GOT3 (cell line): ENCODE data around the gene ARHGEF6.
"Not testable (repeated sequence)": the region's sequence is repeated elsewhere in the genome, so short reads cannot be mapped to it uniquely, and the experiment has no call there.

Experiments
- DNase-seq: peaks from one replicate; lab custom pipeline; 2025; ENCODE audit warnings: mixed read lengths; lab: John Stamatoyannopoulos, UW

The ARHGEF6 gene

DNA sequence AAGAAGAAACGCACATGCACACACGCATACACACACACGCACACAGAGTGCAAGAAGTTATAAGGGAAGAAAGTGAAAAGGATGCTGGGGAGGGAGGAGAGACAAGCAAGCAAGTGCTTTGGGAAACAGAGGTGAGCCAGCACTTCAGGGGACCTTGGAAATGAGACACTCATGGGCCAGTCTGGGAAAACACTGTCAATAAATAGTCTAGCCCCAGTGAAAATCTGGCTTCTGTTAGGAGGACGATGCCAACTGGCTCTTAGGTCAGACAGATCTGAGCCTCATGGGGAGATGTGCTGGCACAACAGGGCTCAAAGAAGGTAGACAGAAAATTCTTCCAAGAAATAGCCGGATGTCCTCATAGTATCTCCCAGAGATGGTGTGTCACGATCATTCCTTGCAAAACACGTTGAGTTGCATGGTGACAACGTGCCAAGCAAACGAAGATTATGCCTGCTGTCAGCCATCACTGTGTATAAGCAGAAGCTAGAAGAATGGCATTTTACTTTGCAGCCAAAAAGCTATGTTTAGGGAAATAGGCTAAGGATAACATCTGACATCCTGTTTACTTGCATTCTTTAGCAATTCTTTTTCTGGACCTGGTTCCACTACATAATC, 557 bp upstream of the ARHGEF6 start:
- DNase-seq, result no peak

DNA sequence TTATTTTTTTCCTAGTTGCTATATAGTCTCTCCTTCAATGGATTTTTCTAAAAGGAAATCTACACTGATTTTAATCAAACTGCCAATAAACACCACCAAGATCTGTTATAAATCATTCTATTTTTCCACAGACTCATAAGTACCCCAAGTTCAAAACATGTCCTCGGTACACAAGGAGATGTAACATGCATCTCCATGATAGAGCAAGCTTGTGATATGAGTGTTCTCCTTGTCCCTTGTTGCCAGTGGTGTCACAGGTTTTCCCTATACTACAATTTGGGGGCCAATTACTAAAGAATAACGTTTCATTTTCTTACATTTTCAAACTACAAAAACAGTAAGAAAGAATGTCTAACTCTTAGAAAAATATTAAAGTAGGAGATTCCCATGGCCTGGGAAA, 491 bp downstream of the ARHGEF6 start:
- no peak for DNase-seq

DNA sequence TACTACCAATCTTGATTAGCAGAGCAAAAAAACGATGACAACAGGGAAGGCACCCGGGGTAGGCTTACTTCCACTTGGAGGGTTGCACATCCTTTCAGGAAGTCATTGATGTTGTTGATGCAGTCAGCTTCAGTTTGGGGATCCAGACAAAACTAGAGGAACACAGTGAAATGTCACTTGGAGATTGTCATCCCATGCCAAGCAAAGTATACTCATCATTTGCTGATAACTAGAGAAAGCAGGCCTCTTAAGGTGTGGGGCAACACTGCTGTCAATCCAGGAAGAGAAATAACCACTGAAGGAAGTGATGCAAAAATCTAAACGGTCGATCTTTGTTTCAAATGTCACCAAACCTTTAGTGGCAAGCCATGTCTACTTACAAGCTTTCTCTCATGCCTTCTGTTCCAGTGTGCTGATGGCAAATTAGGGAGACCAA, 1.4 kb downstream of the ARHGEF6 start:
- DNase-seq, result no peak

DNA sequence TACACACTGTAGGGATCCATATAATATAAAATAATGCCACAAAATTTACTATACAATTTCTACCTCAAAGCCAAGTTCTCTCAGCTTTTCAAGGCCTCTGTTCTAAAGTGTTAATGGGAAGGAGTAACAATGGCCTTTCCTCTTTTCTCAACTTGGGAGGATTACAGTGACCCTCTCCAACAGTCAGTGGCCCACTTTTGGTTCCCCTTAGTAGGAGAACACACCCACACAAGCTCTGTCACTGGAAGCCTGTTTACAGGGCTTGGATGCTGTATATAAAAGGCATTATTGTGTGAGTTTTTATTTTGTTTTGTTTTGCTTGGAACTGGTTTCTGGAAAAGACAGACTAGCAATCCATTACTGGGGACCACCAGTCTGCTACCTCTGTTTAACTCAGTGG, 1.8 kb downstream of the ARHGEF6 start:
- DNase-seq, result no peak

DNA sequence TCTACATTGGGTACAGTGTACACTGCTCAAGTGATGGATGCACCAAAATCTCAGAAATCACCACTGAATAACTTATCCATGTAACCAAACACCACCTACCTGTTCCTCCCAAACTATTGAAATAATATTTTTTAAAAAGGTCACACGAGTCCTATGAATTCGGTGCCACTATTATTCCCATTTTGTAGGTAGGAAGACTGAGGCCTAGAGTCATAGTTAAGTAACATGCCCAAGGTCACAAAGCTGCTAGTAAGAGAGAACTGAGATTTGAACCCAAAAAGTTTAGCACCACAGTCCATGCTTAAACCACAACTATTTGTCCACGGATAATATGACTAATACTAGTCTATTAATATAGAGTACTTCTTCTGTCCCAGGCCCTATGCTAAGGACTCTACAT, 2.7 kb downstream of the ARHGEF6 start:
- DNase-seq, result no peak

DNA sequence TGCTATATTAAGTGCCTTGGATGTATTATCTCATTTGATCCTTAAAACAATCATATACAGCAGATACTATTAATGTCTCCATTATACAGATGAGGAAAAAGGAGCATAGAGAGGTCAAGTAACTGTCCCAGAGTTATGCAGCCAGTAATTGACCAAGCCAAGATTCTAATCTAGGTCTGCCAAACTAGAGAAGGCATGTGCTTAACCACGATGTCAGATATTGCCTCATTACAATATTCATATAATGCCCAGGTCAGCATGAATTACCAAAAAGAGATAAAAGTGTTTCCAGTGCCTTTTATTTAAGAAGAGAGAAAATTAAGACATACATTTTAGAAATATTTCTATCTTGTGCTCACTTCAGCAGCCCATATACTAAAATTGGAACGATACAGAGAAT, 7.1 kb downstream of the ARHGEF6 start:
- no peak for DNase-seq

DNA sequence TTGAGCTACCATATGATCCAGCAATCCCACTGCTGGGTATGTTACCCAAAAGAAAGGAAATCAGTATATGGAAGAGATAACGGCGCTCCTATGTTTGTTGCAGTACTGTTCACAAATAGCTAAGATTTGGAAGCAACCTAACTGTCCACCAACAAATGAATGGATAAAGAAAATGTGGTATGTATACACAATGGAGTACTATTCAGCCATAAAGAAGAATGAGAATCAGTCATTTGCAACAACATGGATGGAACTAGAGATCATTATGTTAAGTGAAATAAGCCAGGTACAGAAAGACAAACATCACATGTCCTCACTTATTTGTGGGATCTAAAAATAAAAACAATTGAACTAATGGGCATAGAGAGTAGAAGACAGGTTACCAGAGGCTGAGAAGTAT, 8.9 kb downstream of the ARHGEF6 start:
- DNase-seq, result not testable (repeated sequence)

DNA sequence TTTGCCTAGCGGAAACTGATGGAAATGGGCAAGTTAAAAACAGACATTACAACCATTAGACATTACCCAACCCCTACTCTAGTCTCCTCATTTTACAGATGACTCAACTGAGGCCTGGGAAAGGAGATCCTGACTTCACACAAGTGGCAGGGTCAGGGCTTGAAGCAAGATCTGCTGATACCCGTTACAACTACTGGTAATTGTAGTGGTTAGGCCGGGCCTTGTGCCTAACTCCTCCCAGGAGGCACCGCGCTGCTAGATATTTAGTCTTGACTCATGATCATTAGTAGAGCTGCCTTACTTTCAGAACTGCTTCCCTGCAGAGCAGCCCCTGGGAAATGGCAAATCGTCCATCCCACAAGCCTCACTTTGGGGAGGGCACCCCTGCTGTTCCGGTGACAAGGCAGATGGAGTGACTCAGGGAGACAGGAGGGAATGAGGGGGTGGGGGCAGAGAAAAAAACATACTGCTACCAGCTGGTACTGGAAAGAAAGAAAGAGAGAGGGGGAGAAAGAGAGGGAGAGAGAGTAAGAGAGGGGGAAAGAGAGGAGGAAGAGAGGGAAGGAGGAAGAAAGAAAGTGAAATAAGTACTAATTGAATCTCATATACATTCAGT, 12.2 kb downstream of the ARHGEF6 start:
- DNase-seq, result peak; percentile 43

DNA sequence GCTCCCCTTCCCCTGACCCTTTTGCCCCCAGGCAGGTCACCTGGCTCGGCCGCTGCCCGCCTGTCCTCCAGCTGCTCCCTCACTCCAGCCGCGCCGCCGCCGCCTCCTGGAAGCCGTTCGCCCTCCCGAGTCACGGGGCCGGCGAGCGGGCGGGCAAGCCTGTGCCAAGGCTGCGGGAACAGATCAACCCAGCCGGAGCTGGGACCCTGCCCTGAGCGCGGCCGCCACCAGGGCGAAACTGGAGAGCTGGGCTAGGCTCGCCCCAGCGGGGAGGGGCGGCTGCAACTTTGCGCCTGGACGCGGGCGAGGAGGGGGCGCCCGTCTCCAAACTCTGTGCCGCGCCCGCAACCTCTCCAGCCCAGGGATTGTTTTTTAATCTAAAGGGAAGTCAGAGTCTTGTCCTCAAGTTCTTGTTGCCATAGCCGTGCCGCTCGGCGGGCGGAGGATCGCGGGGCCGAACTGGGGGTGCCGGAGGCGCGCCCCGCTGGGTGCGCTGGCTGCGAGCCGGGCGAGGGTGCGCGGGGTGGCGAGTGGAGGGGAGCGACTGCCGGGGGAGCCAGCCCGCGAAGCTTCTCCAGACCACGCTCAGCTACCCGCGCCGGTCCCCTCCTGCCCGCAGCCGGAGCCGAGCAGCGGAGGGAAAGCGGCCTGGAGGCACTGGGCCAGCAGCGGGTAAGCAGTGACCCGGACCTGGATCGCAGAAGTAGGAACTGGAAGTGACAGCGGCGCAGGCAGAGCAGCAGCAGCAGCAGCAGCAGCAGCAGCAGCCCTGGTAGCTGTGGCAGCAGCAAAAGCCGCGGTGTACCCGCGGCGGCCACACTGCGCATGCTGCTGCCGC, 13.4 kb downstream of the ARHGEF6 start:
- DNase-seq, result peak; percentile 12

DNA sequence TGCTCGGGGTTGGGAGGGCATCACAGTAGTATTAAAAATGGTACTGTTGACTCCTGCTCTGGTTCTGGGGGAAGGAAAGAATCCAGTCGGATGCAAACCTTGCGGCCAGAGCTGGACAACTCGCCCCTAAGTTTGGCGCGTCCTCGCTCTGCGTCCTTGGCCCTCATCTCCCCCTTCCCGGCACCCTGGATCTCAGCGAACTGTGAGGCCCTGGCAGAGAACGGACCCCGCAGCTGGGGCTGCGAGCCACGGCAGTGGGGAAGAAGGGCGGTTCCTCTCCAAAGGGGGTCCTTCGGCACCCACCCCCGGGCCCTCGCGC, 14.0 kb downstream of the ARHGEF6 start:
- no peak for DNase-seq

DNA sequence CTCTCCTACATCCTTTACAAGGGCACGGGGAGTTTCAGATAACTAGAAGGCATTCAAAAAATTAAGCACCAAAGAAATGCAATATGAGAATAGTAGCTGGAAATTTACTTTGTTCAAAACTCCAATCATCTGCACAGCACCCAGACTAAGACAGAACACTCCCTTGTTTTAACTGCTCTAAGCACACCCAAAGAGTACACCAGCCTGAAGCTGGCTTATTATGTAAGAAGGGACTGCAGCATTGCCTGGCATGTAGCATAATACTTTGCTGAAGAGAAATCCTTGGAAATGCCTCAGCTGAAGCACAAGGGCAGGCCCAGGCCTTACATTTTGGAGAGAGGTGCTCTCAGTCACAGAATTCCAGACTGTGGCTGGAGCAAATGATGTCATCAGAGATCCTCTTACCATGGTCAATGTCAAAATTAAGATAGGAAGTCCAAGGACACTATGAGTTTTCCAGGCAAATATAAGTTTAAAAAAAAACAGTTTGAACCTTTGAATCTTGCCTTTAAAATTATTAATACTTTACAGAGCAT, 14.8 kb downstream of the ARHGEF6 start:
- no peak for DNase-seq

DNA sequence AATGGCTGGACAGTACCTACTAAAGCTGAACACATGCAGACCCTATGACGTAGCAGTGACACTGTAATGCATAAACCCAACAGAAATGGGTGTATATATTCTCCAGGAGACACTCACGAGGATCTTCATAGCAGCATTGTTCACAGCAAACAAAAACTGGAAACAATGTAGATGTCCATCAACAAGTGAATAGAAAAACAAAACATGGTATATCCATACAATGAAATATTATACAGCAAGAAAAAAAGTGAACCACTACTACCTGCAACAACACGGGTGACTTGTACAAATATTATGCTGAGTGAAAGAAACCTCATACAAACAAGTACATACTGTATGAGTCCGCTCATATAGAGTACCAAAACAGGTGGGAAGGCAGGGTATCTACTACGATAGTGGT, 16.5 kb downstream of the ARHGEF6 start:
- DNase-seq, result no peak

DNA sequence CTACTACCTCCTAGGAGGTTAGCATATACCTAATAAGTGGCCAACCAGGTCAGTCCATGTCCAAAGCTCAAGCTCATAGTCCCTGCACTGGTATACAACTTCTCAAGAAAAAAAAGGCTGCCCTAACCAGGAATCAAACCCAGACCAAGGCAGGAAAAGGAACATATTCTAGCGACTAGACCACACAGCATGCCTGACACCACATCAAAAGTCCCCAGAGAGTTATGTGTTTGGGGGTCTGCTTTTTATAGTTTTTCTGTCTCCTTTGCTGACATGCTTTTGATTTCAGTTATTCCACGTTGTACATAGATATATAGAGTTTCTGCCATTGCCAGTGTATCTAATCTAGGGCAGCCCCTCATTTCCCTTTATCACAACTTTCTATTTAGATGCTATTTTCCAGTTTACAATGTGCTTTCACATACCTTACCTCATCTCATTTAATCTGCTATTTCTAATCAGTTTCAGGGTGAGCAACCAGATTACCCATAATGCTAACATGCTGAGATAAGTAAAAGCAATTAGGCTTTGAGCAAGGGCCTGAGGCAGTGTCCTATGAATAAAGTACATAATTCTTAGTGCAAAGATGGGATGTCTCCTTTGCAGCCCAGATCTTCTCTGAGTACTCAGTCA, 17.8 kb downstream of the ARHGEF6 start:
- no peak for DNase-seq

DNA sequence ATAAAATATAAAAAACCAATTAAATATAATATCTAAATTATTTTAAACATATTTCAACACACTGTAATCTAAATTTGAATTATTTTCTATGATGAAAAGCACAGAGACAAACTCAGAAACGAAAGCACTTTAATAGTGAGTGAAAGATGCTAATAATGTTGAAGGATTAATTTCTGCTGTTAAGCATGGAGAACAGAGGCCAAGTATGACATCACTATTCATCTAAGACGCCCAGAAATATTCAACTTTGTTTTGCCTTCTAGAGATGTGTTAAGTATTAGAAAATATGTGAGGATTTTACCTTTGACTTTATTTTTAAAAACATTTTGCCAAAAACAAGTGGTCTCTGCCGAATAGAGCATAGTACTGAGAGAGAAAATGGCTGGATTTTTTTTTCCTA, 19.3 kb downstream of the ARHGEF6 start:
- no peak for DNase-seq

DNA sequence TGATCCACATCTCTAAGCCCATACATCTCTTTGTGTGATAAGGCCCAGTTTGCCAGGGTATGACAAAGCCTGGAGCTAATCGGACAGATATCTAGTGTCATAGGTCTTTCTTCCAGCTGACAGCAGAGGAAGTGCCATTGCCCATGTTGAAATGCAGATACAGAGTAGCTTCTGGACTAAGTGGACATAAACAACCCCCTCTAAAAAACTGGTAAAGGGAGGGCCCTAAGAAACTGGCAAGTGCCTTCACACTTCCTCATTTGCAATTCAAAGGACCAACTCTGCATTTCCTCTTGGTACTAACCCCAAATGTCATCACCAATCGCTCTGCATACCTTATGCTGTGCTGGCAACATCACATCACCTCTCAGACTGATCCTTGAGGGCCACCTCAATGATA, 20.8 kb downstream of the ARHGEF6 start:
- DNase-seq, result no peak

DNA sequence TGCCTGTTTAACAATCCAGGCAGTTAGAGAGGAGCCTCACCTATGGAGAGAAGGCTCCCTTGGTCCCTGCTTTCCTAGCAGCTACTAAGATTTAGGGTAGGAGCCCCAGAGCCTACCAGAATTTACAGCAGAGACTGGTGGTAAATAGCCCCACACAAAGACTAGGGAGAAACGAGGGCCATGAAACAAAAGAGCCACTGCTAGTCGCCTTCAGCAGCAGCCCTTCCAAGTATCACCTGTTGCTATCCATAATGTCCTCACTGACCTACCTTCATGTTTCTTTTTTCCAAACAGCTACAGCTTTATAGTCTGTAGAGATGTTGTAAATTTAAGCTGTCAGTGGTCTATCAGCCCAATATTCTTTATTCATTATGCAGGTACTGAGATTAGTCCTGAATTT, 25.3 kb downstream of the ARHGEF6 start:
- no peak for DNase-seq

DNA sequence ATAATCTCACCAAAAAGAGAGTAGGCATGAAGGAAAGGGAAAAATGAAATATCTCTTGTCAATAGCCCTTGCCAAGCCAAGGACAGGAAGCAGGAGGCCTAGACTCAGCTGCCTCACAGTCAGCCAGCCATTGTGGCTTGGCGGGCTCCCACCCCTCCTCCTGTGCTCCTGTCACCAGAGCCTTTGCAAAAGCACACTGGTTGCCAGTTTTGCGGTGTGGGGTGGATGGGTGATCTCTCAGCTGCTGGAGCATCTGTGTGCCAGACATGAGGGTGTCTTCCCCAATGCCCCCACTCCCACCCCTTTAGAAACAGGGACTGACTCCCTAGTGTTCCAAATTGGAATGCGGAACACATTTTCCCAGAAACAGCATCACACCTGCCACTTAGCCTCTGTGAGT, 26.1 kb downstream of the ARHGEF6 start:
- no peak for DNase-seq

DNA sequence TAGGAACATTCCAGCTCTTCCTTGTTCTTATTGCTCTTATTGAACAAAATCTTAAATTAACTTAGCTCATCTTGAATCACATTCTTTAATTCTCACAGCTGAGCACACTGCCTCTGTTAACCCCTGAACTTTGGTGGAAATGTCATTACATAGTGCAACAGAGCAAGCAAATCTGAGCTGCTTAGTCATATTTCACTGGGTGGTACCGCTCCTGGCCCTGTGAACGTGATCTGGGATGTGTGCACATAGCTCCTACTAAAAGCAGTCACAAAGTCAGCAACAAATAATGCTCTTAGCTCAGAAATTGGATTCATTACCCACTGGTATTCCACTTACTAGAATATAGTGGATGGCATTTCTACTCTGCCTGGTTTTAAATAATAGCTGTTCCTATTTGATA, 27.9 kb downstream of the ARHGEF6 start:
- no peak for DNase-seq

DNA sequence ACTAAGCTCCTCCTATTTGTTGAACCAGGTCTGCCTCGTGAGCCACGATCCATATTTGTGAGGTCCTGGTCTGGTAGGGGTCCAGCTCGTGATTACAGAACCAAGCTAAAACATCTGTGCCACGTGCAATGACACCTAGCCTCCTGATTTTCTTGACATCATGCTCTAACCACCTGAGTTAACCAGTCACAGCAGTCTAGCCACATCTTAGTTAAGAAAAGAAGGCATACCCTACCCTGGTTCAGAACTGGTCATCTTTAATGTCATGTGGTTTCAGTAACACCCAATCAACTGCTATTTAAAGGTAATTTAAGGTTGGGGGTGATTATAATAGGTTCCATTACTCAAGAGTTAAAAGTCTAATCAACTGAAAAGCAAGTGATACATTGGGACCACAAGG, 28.4 kb downstream of the ARHGEF6 start:
- no peak for DNase-seq

DNA sequence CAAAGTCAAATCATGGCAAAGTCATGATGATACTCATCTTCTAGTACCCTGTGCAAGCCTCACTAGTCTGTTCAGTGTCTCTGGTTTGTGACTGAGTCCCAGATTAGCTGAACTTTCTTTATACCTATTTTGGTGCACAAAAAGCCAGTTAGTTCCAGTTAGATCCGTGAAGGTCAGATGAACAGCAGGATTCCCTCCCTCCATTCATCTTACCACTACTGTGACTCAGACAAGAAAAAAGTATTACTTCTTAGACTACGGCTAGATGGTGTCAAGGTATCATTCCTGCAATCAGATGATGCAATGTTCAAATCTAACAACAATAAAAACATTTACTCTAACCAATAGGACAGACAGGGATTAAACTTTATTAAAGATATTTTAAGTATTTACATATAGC, 30.4 kb downstream of the ARHGEF6 start:
- no peak for DNase-seq

DNA sequence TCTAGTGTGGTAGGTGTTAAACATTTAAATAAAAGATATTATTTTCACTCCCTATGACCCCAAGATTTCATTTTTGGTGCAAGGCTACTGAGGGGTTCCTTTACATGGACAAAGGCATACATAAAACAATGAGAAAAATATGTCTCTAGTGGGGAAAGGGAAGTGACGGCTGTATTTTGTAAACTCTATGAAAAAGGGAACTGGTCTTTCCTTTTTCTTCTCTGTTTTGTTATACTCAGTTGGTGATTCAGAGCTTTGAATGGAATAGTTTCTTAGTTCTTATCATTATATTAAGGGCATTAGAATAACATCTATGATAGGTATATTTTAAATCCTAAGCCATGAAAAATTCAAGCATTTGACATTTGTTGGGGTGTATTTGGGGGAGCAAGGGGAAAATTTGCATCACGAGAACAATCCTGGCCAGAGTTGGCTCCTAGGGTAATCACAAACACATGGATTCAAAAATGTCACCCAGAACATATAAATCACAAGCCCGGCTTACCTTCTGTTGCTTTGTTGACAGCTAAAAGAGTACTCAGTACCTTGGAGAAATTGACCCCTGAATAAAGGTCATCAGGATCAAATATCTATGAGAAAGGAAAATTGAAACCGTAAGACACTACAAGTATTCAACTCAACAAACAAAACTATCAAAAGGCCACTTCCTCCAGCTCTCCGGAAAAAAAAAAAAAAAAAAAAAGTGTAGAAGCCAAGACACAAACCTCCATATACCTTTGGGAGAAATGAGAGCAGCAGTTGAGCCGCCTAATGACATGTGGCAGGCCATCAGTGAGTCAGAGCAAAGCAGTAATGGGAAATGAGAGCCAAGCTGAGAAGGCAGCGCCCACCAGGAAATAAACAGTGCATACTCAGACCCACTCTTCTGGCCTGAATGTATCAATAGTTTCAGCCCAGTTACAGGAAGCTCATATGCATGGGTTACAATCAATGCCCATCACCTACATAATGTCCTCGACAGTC, 33.4 kb downstream of the ARHGEF6 start:
- no peak for DNase-seq
